GM12878 (cell line): ENCODE data around the gene TTL. TPM values are rescaled to one million over a fixed set of nuclear protein-coding genes. Genes with fewer than 3 reads are reported as not detected.

Experiments used
- ATAC-seq: fragments of 200-7000 bp; cut with Tn5 transposase; 3 replicates; pipeline ENCODE4 v1.9.1; 2020; ENCODE audit warnings: mild to moderate bottlenecking, moderate library complexity
- BruUV-seq: library from RNA; stranded (reverse); fragments of 400-500 nt; replicated peaks from 2 replicates; lab custom pipeline; 2021; lab: Mats Ljungman, UMichigan
- CTCF ChIA-PET: fragments of 300-600 bp; sonication (Branson Sonifier 250); formaldehyde crosslinking; extraction: SDS; loops from one replicate; lab custom pipeline; 2021; ENCODE audit warnings: inconsistent platforms; lab: Yijun Ruan, JAX
- POLR2A ChIA-PET: fragments of 350-600 bp; formaldehyde crosslinking; extraction: SDS; loops from one replicate; lab custom pipeline; 2021; ENCODE audit warnings: inconsistent platforms; lab: Charles Lee
- RAD21 ChIA-PET: fragments of 300-600 bp; sonication (Branson Sonifier 250); formaldehyde crosslinking; loops from one replicate; lab custom pipeline; 2023; ENCODE audit warnings: antibody characterized with exemption; ENCODE audit not compliant: unreplicated experiment; lab: Charles Lee
- SMC1A ChIA-PET: fragments of 300-600 bp; sonication (Branson Sonifier 250); formaldehyde crosslinking; loops from one replicate; lab custom pipeline; 2023; ENCODE audit not compliant: unreplicated experiment, uncharacterized antibody; lab: Charles Lee
- DNase-seq: peaks from one replicate; pipeline ENCODE4 v3.0.0-alpha.2; 2011; ENCODE audit warnings: low read depth, low spot score
- FAIRE-seq: peaks from 3 replicates; lab custom pipeline; 2011; peaks lifted over from hg19 to GRCh38; lab: Jason Lieb, UNC
- H2AFZ ChIP-seq: 2 replicates; pipeline ENCODE4 v1.6.0; 2011; ENCODE audit warnings: low read depth, low read length, control low read depth; ENCODE audit not compliant: control insufficient read depth
- H3K27ac ChIP-seq: 2 replicates; pipeline ENCODE4 v1.5.1; 2011; ENCODE audit warnings: control low read depth; ENCODE audit not compliant: control insufficient read depth, insufficient read depth
- H3K27me3 ChIP-seq, 2 experiments: replicated peaks in 1 of 2; 2 replicates each; pipeline versions ENCODE4 v1.6.0 to v1.6.1; 2011; ENCODE audit warnings: low read length in 1 of 2; ENCODE audit not compliant: control insufficient read depth in 2 of 2, insufficient read depth in 2 of 2
- H3K36me3 ChIP-seq, 2 experiments: 2 replicates each; pipeline ENCODE4 v1.5.1; 2011; ENCODE audit warnings: low read length in 1 of 2; ENCODE audit not compliant: control insufficient read depth in 2 of 2, insufficient read depth in 2 of 2
- H3K4me1 ChIP-seq: 2 replicates; pipeline ENCODE4 v1.6.1; 2011; ENCODE audit warnings: mild to moderate bottlenecking, low read length, moderate library complexity, mixed read lengths; ENCODE audit not compliant: control insufficient read depth, insufficient read depth
- H3K4me2 ChIP-seq: 2 replicates; pipeline ENCODE4 v1.6.0; 2011; ENCODE audit warnings: control low read depth; ENCODE audit not compliant: control insufficient read depth, insufficient read depth
- H3K4me3 ChIP-seq: fragments of 200-600 bp; sonication (generic); 2 replicates; pipeline ENCODE4 v1.5.1; 2016
- H3K79me2 ChIP-seq: 2 replicates; pipeline ENCODE4 v1.6.0; 2011; ENCODE audit warnings: low read length; ENCODE audit not compliant: control insufficient read depth, insufficient read depth
- H3K9ac ChIP-seq: 2 replicates; pipeline ENCODE4 v1.8.0; 2011; ENCODE audit warnings: low read length, control low read depth, mixed read lengths; ENCODE audit not compliant: control insufficient read depth, insufficient read depth
- H3K9me3 ChIP-seq: replicated peaks from 3 replicates; pipeline ENCODE4 v1.5.1; 2011; ENCODE audit warnings: mild to moderate bottlenecking, low read length; ENCODE audit not compliant: control insufficient read depth, insufficient read depth
- H4K20me1 ChIP-seq: 2 replicates; pipeline ENCODE4 v1.6.0; 2011; ENCODE audit not compliant: control insufficient read depth, insufficient read depth
- DPF2 ChIP-seq: fragments of 450-650 bp; IDR thresholded peaks from 2 replicates; pipeline ENCODE4 v1.6.1; 2017; ENCODE audit warnings: mild to moderate bottlenecking
- FOXK2 ChIP-seq: fragments of 450-650 bp; IDR thresholded peaks from 2 replicates; pipeline ENCODE4 v1.6.1; 2017; ENCODE audit warnings: mild to moderate bottlenecking, moderate library complexity
- HCFC1 ChIP-seq: fragments of 150-350 bp; IDR thresholded peaks from 2 replicates; pipeline ENCODE4 v1.6.1; 2014; ENCODE audit warnings: low read length
- NR2C2 ChIP-seq: IDR thresholded peaks from 2 replicates; pipeline ENCODE4 v1.6.1; 2011; ENCODE audit warnings: borderline replicate concordance, low read depth; ENCODE audit not compliant: control insufficient read depth, insufficient read length
- RUNX3 ChIP-seq: IDR thresholded peaks from 2 replicates; pipeline ENCODE4 v1.6.1; 2012; ENCODE audit warnings: low read length, inconsistent platforms
- SP1 ChIP-seq: IDR thresholded peaks from one replicate; pipeline ENCODE4 v1.6.1; 2011; ENCODE audit warnings: low read depth, low read length
- YY1 ChIP-seq: IDR thresholded peaks from 2 replicates; pipeline ENCODE4 v1.6.1; 2011; ENCODE audit warnings: low read depth, mild to moderate bottlenecking, low read length
- WGBS: methylation state at CpG from one replicate; pipeline ENCODE4 v1.1.6; 2016; ENCODE audit warnings: low lambda C conversion rate; ENCODE audit not compliant: insufficient replicate concordance, insufficient coverage; ENCODE audit errors: missing lambda C conversion rate; 5-methylcytosine and 5-hydroxymethylcytosine counted together
- in situ Hi-C: fragments of 300-500 bp; cut with MboI; formaldehyde crosslinking; loops from 9 replicates; pipeline ENCODE4 v1.14.3; 2018; ENCODE audit warnings: mixed read lengths
- intact Hi-C: fragments of 100-400 bp; cut with micrococcal nuclease; formaldehyde crosslinking; loops from one replicate; pipeline ENCODE4 v1.14.2; 2022; ENCODE audit not compliant: unreplicated experiment
- polyA plus RNA-seq, 11 experiments: library from polyadenylated mRNA; depleted of rRNA in 4 of 11; unstranded in 6 of 11; stranded (reverse) in 5 of 11; fragments of >200 nt; fragmentation: Nextera tagmentation in 4 of 11; fragmentation: Illumina TruSeq in 1 of 11; extraction: Ambion mirVana in 4 of 11; extraction: Trizol in 1 of 11; gene quantifications; 1 replicate in 1 of 11; 2 replicates in 10 of 11; pipeline versions ENCODE4 v1.2.1 to v1.2.3, GENCODE V29; 2011 to 2016; ENCODE audit warnings: inconsistent platforms in 2 of 11, missing spikeins in 2 of 11, low read depth in 1 of 11
- total RNA-seq, 4 experiments: library from RNA; depleted of rRNA in 3 of 4; stranded (reverse); fragments of >200 nt in 3 of 4; fragmentation: Illumina TruSeq in 1 of 4; extraction: Trizol in 1 of 4; gene quantifications; 2 replicates each; pipeline versions ENCODE4 v1.2.1 to v1.2.3, GENCODE V29; 2013 to 2021
- TF ChIP-seq, protein P1 (sequence below): IDR thresholded peaks from 2 replicates; pipeline ENCODE4 v1.6.1; 2012; ENCODE audit warnings: low read depth, low read length, improper control_type of control experiment
- TF ChIP-seq, protein P2 (sequence below): IDR thresholded peaks from 2 replicates; pipeline ENCODE4 v1.6.1; 2011; ENCODE audit warnings: borderline replicate concordance, low read depth, mild to moderate bottlenecking, moderate library complexity, low read length; ENCODE audit not compliant: insufficient read depth, poor library complexity, severe bottlenecking
- TF ChIP-seq, protein P3 (sequence below), 3 experiments: IDR thresholded peaks in 2 of 3; conservative IDR thresholded peaks in 1 of 3; 2 replicates each; pipeline ENCODE4 v1.5.1; 2011; ENCODE audit warnings: low read depth in 3 of 3, low read length in 3 of 3, mild to moderate bottlenecking in 3 of 3, control low read depth in 2 of 3, moderate library complexity in 2 of 3, inconsistent platforms in 1 of 3, mixed read lengths in 1 of 3; ENCODE audit not compliant: control insufficient read depth in 2 of 3, insufficient read depth in 1 of 3; ENCODE audit errors: extremely low read depth in 1 of 3

Gene TTL
- total and polyA plus RNA-seq, 10 of the 15 experiments (the other 5 are each of a cell fraction or from before 2014, with no cell fraction given), result 3.9 to 27.1 (median 16.1) TPM

DNA sequence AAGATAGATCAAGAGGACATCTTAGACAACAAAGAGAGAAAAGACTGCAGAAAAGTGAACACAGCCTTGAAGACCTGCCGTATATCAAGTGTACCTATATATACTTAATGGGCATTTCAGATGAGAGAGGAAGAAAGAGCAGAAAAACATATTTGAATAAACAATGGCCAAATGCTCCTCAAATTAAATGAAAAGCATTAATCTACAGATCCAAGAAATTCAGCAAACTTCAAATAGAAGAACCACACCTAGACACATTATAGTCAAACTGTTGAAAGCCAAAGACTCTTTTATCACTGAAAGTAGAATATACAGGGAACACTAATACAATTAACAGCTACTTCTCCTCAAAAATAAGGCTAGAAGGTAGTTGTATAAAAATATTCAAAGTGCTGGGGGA lies 18.7 kb upstream of the TTL start:
- H3K4me2 ChIP-seq, result no peak overlapping the region
- DNase-seq (no peak), FAIRE-seq (no peak), ATAC-seq (no peak)
- H3K9me3 ChIP-seq, result no peaks in the 10 kb centered on the region
- intact Hi-C loops (no loop called here), in situ Hi-C loops (no loop called here)
- H3K4me3 ChIP-seq, result no peak overlapping the region
- ChIA-PET POLR2A (no interaction called here), CTCF (interaction anchor here (0.7 to 1.1 kb wide), 2 partner anchors 10 to 208 kb away, joined by 4 read pairs; partner anchors contain the start of gene ZC3H8), RAD21 (no interaction called here), SMC1A (interaction anchor here (0.9 kb wide), 1 partner anchor 10 kb away, joined by 3 read pairs; no protein-coding TSS in a partner anchor)
- no peaks in the 10 kb centered on the region for H3K79me2 ChIP-seq
- no peaks in the 10 kb centered on the region; a peak in 2 of 4 replicates for H3K27me3 ChIP-seq
- H3K9ac ChIP-seq, result no peak overlapping the region
- TF ChIP-seq FOXK2 (no peak), SP1 (no peak)
- TF ChIP-seq, protein P1, sequence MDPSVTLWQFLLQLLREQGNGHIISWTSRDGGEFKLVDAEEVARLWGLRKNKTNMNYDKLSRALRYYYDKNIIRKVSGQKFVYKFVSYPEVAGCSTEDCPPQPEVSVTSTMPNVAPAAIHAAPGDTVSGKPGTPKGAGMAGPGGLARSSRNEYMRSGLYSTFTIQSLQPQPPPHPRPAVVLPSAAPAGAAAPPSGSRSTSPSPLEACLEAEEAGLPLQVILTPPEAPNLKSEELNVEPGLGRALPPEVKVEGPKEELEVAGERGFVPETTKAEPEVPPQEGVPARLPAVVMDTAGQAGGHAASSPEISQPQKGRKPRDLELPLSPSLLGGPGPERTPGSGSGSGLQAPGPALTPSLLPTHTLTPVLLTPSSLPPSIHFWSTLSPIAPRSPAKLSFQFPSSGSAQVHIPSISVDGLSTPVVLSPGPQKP, result no peak
- no TSS peak for BruUV-seq
- WGBS, result 60% methylated on average over 1 of the region's 1 CpG
- no peaks in the 10 kb centered on the region for H4K20me1 ChIP-seq
- no peak overlapping the region for H3K27ac ChIP-seq
- no peak overlapping the region for H2AFZ ChIP-seq
- H3K36me3 ChIP-seq, result no peaks in the 10 kb centered on the region
- H3K4me1 ChIP-seq, result no peaks in the 10 kb centered on the region

DNA sequence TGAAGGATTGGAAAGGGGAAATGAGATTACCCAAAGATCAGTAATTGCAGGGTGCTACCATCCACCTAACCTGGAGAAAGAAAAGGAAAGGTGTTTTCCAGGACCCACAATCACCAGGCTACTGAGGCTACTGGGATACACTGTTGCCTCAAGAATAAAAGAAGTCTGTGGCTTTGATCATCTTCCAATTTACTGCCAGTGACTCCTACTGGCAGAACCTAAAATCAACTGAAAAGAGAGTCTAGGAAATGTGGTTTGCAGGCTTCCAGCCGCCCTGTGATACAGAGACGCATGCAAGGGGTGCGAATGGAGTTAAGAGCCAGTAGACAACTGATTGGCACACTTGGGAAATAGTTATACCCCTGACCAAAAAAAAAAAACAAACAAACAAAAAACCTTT lies 16.6 kb upstream of the TTL start:
- no peaks in the 10 kb centered on the region for H3K79me2 ChIP-seq
- no peak overlapping the region for H3K27ac ChIP-seq
- no peaks in the 10 kb centered on the region for H4K20me1 ChIP-seq
- no peaks in the 10 kb centered on the region for H3K9me3 ChIP-seq
- ChIA-PET SMC1A (interaction anchor here (0.6 kb wide), 1 partner anchor 430 kb away, joined by 3 read pairs; no protein-coding TSS in a partner anchor), RAD21 (no interaction called here), POLR2A (no interaction called here), CTCF (no interaction called here)
- intact Hi-C loops (no loop called here), in situ Hi-C loops (no loop called here)
- H3K4me1 ChIP-seq, result no peaks in the 10 kb centered on the region
- DNase-seq (no peak), FAIRE-seq (no peak), ATAC-seq (no peak)
- H3K27me3 ChIP-seq, result no peaks in the 10 kb centered on the region
- H3K4me3 ChIP-seq, result no peak overlapping the region
- BruUV-seq, result no TSS peak
- no peaks in the 10 kb centered on the region for H3K36me3 ChIP-seq
- TF ChIP-seq DPF2 (no peak), RUNX3 (no peak), YY1 (no peak), HCFC1 (no peak), NR2C2 (no peak)
- TF ChIP-seq, protein P2, sequence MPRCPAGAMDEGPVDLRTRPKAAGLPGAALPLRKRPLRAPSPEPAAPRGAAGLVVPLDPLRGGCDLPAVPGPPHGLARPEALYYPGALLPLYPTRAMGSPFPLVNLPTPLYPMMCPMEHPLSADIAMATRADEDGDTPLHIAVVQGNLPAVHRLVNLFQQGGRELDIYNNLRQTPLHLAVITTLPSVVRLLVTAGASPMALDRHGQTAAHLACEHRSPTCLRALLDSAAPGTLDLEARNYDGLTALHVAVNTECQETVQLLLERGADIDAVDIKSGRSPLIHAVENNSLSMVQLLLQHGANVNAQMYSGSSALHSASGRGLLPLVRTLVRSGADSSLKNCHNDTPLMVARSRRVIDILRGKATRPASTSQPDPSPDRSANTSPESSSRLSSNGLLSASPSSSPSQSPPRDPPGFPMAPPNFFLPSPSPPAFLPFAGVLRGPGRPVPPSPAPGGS, result no peak
- TF ChIP-seq, protein P3, sequence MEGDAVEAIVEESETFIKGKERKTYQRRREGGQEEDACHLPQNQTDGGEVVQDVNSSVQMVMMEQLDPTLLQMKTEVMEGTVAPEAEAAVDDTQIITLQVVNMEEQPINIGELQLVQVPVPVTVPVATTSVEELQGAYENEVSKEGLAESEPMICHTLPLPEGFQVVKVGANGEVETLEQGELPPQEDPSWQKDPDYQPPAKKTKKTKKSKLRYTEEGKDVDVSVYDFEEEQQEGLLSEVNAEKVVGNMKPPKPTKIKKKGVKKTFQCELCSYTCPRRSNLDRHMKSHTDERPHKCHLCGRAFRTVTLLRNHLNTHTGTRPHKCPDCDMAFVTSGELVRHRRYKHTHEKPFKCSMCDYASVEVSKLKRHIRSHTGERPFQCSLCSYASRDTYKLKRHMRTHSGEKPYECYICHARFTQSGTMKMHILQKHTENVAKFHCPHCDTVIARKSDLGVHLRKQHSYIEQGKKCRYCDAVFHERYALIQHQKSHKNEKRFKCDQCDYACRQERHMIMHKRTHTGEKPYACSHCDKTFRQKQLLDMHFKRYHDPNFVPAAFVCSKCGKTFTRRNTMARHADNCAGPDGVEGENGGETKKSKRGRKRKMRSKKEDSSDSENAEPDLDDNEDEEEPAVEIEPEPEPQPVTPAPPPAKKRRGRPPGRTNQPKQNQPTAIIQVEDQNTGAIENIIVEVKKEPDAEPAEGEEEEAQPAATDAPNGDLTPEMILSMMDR (IDR thresholded peaks at IDR 0.05 in 2 of 3, conservative IDR thresholded peaks at IDR 0.05 in 1 of 3; ENCODE audit: control insufficient read depth in 2 of 3, extremely low read depth in 1 of 3, insufficient read depth in 1 of 3, low read depth in 3 of 3, low read length in 3 of 3), result 0 out of 6 replicates have a peak, but pooled peaks of 1 of the 3 experiments have one; percentile 3
- 52% methylated on average over 3 of the region's 3 CpGs for WGBS
- no peak overlapping the region for H3K4me2 ChIP-seq
- no peak overlapping the region for H2AFZ ChIP-seq
- no peak overlapping the region for H3K9ac ChIP-seq
